Thoracic aorta (tissue), 2 donors: ENCODE data around the gene NDUFB8. TPM values are rescaled to one million over a fixed set of nuclear protein-coding genes. Genes with fewer than 3 reads are reported as not detected.

ENCODE experiments used
- ATAC-seq: fragments of 150-250 bp; one replicate; pipeline ENCODE4 v1.8.0; 2017; ENCODE audit warnings: low read depth; ENCODE audit not compliant: insufficient number of reproducible peaks, low FRiP score
- DNase-seq: peaks from one replicate; pipeline ENCODE4 v3.0.0-alpha.2; 2020; ENCODE audit warnings: low spot score
- H3K27ac ChIP-seq, 2 donors: fragments of 200-600 bp; sonication (generic); 1 replicate in 1 of 2; 2 replicates in 1 of 2; pipeline ENCODE4 v1.5.1; 2016; ENCODE audit warnings: mild to moderate bottlenecking in 2 of 2, moderate library complexity in 2 of 2
- H3K27me3 ChIP-seq: fragments of 200-600 bp; sonication (generic); replicated peaks from 2 replicates; pipeline ENCODE4 v1.6.0; 2016; ENCODE audit warnings: mild to moderate bottlenecking; ENCODE audit not compliant: insufficient read depth
- H3K36me3 ChIP-seq: fragments of 200-600 bp; sonication (generic); one replicate; pipeline ENCODE4 v1.5.1; 2016
- H3K4me1 ChIP-seq, 2 donors: fragments of 200-600 bp; sonication (generic); 1 replicate in 1 of 2; 2 replicates in 1 of 2; pipeline versions ENCODE4 v1.5.1 to v1.6.0; 2016; ENCODE audit warnings: low read depth in 2 of 2, mild to moderate bottlenecking in 1 of 2; ENCODE audit not compliant: control insufficient read depth in 1 of 2
- H3K4me3 ChIP-seq: fragments of 200-600 bp; sonication (generic); 2 replicates; pipeline ENCODE4 v1.5.1; 2016; ENCODE audit warnings: mild to moderate bottlenecking
- H3K9me3 ChIP-seq: fragments of 200-600 bp; sonication (generic); 2 replicates; pipeline ENCODE4 v1.5.1; 2016
- total RNA-seq, 2 donors: library from RNA; depleted of rRNA; stranded (reverse); fragments of >200 nt; gene quantifications; one replicate each; pipeline versions ENCODE4 v1.1.0 to v1.2.3, GENCODE V29; 2016
- TF ChIP-seq, protein P1 (sequence below): fragments of 200-600 bp; sonication (generic); IDR thresholded peaks from one replicate; pipeline ENCODE4 v1.5.1; 2019; ENCODE audit warnings: antibody characterized with exemption

NDUFB8 gene
- total RNA-seq, 2 donors from 2014 or later = 106 to 222 TPM

DNA sequence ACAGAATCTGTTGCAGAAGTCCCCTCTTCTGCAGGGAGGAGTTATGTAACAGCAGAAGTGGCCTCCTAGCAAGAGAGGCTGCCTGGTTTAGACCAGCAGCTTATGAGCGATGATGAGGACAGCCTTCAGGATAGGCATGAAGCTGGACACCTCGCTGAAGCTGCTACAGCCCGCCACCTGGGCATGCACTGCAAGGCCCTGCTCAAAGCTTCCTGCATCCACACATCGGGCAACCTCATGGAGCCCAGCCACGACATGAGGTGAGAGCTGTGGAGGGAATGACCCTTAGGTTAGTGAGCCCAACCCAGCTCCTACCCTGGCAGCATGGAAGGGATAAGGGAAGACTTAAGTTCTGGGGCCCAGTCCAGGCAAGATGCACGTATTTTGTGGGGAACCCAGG lies 42.1 kb downstream of the NDUFB8 start:
- H3K36me3 ChIP-seq = peaks cover 30% of the 10 kb centered on the region
- no peak overlapping the region for H3K27ac ChIP-seq

DNA sequence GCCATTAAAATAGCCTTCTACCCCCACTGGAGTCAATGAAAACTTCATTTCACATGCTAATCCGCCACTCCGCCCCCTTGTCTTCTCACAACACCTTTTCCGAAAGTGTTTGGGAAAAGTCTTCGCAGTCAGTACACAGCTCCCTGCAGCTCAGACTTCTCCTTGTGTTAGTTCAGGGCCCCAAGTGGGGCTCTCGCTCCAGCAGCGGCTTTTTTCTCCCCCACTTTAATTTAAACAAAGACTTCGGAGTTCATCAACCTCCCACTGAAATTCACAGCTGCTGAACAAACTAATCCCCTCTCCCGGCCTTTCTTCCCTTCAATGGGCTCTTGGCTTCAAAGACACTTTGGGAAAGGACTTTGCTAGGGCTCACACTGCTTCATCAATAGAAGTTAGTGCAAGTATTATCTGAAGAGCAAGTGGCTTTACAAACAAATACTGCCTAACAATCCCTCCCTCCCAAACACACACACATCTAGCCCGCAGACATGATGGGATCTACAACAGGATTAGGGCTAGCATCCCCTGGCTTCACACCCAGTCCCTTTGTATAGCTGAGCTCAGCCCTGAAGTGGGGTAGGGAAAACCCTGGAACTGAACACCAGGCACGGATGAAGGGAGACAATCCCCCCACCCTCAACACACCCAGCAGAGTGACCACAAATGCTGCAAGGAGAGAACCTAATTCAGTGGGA lies 43.7 kb downstream of the NDUFB8 start:
- ATAC-seq = no peak
- Histone ChIP-seq H3K27me3 (no peaks in the 10 kb centered on the region), H3K4me1 (peaks cover 0 to 14% of the 10 kb centered on the region in 2 donors), H3K36me3 (peaks cover 30% of the 10 kb centered on the region), H3K9me3 (no peaks in the 10 kb centered on the region), H3K4me3 (no peak overlapping the region), H3K27ac (no peak overlapping the region)
- DNase-seq = no peak
- TF ChIP-seq, protein P1, sequence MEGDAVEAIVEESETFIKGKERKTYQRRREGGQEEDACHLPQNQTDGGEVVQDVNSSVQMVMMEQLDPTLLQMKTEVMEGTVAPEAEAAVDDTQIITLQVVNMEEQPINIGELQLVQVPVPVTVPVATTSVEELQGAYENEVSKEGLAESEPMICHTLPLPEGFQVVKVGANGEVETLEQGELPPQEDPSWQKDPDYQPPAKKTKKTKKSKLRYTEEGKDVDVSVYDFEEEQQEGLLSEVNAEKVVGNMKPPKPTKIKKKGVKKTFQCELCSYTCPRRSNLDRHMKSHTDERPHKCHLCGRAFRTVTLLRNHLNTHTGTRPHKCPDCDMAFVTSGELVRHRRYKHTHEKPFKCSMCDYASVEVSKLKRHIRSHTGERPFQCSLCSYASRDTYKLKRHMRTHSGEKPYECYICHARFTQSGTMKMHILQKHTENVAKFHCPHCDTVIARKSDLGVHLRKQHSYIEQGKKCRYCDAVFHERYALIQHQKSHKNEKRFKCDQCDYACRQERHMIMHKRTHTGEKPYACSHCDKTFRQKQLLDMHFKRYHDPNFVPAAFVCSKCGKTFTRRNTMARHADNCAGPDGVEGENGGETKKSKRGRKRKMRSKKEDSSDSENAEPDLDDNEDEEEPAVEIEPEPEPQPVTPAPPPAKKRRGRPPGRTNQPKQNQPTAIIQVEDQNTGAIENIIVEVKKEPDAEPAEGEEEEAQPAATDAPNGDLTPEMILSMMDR = no peak

More for the DNA sequence above, 42.1 kb downstream of the NDUFB8 start:
- Histone ChIP-seq H3K4me3 (no peak overlapping the region), H3K9me3 (no peaks in the 10 kb centered on the region), H3K27me3 (no peaks in the 10 kb centered on the region), H3K4me1 (peaks cover 0 to 5% of the 10 kb centered on the region in 2 donors)
- TF ChIP-seq, protein P1 = no peak
- DNase-seq (no peak), ATAC-seq (no peak)

DNA sequence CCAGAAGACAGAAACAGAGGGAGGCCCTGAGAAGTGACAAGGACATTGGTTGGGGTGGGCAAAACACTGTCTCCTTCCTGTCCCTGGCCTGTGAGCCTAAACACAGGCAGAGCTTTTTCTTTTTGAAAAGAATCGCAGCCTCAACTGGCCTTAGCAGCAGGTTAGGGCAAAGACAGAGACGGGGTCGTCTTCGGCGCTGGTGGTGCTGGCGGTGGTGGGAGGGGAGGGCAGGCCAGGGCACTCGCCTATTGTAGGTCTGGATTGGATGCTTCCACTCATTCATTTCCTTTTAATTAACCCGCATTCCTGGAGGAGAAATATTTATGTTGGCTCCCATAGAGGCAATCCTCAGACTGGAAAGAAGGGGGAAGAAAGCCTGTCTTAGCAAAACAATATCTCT lies 44.3 kb downstream of the NDUFB8 start:
- DNase-seq (no peak), ATAC-seq (no peak)
- no peaks in the 10 kb centered on the region for H3K9me3 ChIP-seq
- H3K27ac ChIP-seq = no peak overlapping the region
- no peak overlapping the region for H3K4me3 ChIP-seq
- no peaks in the 10 kb centered on the region for H3K27me3 ChIP-seq
- peaks cover 26% of the 10 kb centered on the region for H3K36me3 ChIP-seq
- peaks cover 0 to 14% of the 10 kb centered on the region in 2 donors for H3K4me1 ChIP-seq
- TF ChIP-seq, protein P1 = no peak

DNA sequence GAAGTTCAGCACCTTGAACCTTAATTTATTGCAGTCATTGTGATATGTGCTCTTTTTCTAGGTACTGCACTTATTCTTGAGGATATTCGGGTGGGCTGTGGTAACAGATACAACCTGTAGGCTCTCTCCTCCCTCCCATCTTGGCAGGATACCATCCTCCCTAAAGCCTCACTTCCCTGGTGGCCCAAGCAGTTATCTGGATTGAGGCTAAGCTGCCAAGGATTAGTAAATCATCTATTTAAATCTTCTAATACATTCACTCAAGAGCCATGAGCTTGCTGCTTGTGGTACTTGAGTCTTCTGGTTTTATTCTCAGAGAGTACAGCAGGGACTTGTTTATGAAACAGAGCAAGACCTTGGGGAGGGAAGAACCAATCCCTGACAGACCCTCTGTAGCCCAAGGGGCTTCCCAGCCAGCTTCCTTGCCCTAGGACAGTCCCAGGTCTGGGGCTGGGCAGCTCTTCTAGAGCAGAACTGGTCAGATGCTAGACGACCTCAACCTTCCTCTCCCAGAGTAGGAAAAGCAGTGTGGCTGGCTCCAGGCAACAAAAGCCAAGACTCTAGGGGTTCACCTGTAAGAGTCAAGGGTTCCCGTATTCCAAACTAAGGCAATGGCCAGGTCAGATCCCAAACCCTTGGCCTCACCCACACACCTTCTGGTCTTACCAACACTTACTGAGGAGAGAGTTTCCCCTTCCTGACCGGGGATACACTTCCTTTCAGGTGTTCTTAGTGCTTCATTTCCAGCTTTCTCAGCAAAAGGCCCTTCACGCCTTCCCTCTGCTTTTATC lies 45.6 kb downstream of the NDUFB8 start:
- Histone ChIP-seq H3K4me3 (no peak overlapping the region), H3K36me3 (peaks cover 17% of the 10 kb centered on the region), H3K27ac (no peak overlapping the region), H3K4me1 (peaks cover 0 to 14% of the 10 kb centered on the region in 2 donors), H3K9me3 (no peaks in the 10 kb centered on the region), H3K27me3 (no peaks in the 10 kb centered on the region)
- ATAC-seq = no peak
- TF ChIP-seq, protein P1 = no peak
- DNase-seq = no peak

DNA sequence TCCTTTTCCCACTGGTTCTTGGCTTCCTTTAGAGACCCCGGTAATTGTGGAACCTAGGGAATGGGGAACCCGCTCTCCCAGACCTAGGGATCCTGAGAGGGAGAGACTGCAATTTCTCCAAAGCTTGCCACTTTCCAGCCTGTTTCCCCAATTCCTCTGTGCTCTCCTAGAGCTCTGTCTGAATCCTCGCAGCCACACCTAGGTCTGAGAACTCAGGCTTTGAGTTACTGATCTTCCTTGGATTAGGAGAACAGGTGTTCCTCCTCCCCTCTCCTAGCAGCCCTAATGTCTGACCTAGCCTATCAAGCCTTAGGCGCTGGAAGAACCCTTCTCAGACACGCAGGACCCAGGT lies 46.9 kb downstream of the NDUFB8 start:
- Histone ChIP-seq H3K27ac (no peak overlapping the region), H3K4me3 (peak overlapping the region; percentile 72), H3K36me3 (peaks cover 11% of the 10 kb centered on the region)

More for the DNA sequence above, 46.9 kb downstream of the NDUFB8 start:
- Histone ChIP-seq H3K9me3 (no peaks in the 10 kb centered on the region), H3K27me3 (no peaks in the 10 kb centered on the region), H3K4me1 (peaks cover 0 to 14% of the 10 kb centered on the region in 2 donors)
- DNase-seq (no peak), ATAC-seq (no peak)
- TF ChIP-seq, protein P1 = no peak
